Measurements from ENCODE around the gene SP8. TPM values are rescaled to one million over a fixed set of nuclear protein-coding genes. Genes with fewer than 3 reads are reported as not detected.

The SP8 gene
- total RNA-seq, 1 donor from 2014 or later: 4.3 TPM

DNA sequence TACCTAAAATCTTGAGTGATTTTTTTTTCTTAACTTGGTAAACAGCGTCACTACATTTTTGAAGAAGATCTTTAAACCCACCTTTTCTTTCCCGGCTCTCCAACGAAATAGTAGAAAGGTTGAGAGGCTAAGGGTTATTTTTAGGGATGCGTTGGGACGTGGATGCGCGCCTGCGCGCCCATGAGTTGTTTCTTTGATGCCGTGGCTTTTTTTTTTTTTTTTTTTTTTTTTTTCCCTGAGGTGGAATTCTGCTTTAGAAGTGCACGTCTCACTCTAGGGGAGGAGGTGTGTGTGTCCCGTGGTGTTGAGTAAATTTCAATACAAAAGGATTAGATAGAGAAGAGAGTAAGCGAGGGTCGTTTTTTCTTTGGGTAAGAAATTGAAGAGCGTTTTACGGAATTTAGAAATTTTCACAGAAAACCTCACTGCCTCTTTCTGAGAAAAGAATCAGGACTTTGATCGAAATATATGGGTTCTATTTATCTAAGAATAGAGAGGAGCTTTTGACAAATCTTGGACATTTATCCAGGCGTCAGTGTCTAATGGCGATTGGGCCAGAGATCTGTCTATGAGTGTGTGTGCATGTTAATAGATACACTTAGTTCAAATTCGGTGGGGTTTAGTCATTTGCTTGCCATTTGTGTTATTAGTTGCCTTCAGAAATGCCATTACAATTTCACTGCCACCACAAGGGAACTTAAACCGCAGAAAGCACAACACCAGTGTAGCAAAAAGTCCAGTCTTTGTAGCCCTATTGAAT lies 1.2 kb upstream of the SP8 start:
- peak overlapping the region; percentile 85 for H3K27ac Mint-ChIP-seq
- H3K4me1 Mint-ChIP-seq (ENCODE audit: unreplicated experiment): peaks cover 11% of the 10 kb centered on the region
- H3K27me3 Mint-ChIP-seq: peaks cover 92% of the 10 kb centered on the region
- no peak for DNase-seq (ENCODE audit: extremely low spot score, unreplicated experiment)
- peaks cover 5% of the 10 kb centered on the region for H3K36me3 Mint-ChIP-seq
- TF ChIP-seq, protein P1, sequence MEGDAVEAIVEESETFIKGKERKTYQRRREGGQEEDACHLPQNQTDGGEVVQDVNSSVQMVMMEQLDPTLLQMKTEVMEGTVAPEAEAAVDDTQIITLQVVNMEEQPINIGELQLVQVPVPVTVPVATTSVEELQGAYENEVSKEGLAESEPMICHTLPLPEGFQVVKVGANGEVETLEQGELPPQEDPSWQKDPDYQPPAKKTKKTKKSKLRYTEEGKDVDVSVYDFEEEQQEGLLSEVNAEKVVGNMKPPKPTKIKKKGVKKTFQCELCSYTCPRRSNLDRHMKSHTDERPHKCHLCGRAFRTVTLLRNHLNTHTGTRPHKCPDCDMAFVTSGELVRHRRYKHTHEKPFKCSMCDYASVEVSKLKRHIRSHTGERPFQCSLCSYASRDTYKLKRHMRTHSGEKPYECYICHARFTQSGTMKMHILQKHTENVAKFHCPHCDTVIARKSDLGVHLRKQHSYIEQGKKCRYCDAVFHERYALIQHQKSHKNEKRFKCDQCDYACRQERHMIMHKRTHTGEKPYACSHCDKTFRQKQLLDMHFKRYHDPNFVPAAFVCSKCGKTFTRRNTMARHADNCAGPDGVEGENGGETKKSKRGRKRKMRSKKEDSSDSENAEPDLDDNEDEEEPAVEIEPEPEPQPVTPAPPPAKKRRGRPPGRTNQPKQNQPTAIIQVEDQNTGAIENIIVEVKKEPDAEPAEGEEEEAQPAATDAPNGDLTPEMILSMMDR (conservative IDR thresholded peaks at IDR 0.05): no peak
- no peaks in the 10 kb centered on the region for H3K9me3 Mint-ChIP-seq
- peak overlapping the region; percentile 90 for H3K4me3 Mint-ChIP-seq

DNA sequence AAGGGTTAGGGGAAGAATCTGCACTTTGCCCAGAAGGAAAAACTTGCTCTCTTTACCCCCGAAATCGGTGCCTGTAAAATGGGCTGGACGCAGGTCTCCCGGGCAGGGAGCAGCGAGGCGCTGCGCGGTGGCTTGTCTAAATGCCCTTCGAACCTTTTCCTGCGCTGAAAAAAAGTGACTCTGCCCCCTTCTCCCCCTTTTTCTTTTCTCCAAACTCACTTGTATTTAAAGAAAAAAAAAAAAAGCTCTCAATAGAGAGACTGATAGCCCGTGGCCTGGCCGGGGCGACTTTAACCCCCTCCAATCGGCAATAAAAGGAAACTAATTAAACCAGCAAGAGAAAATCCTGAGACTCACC lies 286 bp downstream of the SP8 start:
- Mint-ChIP-seq H3K27me3 (peaks cover 91% of the 10 kb centered on the region), H3K4me1 (ENCODE audit: unreplicated experiment) (peaks cover 11% of the 10 kb centered on the region), H3K27ac (peak overlapping the region; percentile 64)

DNA sequence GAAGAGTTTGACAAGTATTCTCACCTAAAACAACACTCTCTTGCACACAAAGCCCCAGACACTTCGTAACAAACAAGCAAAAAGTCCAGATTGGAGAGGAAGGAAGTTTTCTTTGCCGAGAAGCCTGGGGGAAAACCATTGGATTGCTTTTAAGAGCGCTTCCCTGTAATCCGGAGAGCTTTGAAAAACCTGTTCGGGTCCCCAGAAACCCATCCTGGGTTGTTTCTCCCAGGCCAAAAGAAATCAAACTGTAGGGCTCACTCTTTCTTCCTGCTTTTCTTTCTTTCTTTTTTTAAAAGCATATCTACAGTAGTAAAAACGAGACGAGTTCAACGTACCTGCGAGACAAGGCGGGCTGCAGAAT lies 655 bp downstream of the SP8 start:
- Mint-ChIP-seq H3K27me3 (peaks cover 91% of the 10 kb centered on the region), H3K4me3 (peak overlapping the region; percentile 90), H3K4me1 (ENCODE audit: unreplicated experiment) (peaks cover 11% of the 10 kb centered on the region), H3K36me3 (peaks cover 5% of the 10 kb centered on the region), H3K27ac (peak overlapping the region; percentile 64), H3K9me3 (no peaks in the 10 kb centered on the region)
- TF ChIP-seq, protein P1 (conservative IDR thresholded peaks at IDR 0.05): no peak
- no peak for DNase-seq (ENCODE audit: extremely low spot score, unreplicated experiment)

More for the DNA sequence above, 286 bp downstream of the SP8 start:
- no peak for DNase-seq (ENCODE audit: extremely low spot score, unreplicated experiment)
- TF ChIP-seq, protein P1 (conservative IDR thresholded peaks at IDR 0.05): no peak
- peaks cover 5% of the 10 kb centered on the region for H3K36me3 Mint-ChIP-seq
- H3K9me3 Mint-ChIP-seq: no peaks in the 10 kb centered on the region
- peak overlapping the region; percentile 90 for H3K4me3 Mint-ChIP-seq

DNA sequence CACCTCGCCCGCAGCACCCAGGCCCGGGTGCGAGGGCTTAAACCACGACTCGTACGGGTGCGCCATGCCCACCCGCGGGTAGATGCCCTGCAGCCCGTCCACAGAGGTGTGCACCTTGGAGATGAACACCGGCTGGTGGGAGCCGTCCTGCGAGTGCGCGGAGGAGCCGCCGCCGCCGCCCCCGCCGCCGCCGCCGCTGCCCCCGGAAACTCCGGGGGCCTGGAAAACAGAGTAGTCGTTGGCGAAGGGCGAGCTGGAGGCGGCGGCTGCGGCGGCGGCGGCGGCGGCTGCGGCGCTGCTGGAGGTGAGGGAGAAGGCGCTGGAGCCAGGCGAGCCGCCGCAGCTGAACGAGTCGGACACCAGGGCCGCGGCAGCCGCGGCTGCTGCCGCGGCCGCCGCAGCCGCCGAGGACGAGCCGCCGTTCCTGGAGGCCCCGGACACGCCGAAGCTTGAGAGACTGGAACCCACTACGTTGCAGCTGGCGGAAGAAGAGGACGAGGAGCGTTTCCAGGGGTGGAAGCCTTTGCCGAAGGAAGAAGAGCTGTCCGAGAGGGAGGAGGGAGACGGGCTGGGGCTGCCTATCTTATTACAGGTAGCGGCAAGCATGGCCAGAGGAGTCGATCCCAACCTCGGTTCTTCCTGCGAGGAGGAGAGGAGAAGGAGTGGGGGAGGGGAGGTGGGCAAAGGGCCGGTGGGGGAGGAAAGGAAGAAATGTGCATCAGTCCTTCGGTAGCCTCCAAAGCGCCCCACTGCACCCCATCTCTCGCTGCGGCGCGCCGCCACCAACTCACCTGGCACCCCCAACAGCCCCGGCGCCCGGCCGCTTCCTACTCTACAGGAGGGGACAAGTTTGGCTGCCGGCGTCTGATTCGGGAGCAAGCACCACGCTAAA lies 1.3 kb downstream of the SP8 start:
- Mint-ChIP-seq H3K27ac (peak overlapping the region; percentile 64), H3K36me3 (peaks cover 5% of the 10 kb centered on the region), H3K9me3 (no peaks in the 10 kb centered on the region), H3K4me1 (ENCODE audit: unreplicated experiment) (peaks cover 11% of the 10 kb centered on the region), H3K4me3 (peak overlapping the region; percentile 90), H3K27me3 (peaks cover 91% of the 10 kb centered on the region)
- no peak for DNase-seq (ENCODE audit: extremely low spot score, unreplicated experiment)
- TF ChIP-seq, protein P1 (conservative IDR thresholded peaks at IDR 0.05): no peak

DNA sequence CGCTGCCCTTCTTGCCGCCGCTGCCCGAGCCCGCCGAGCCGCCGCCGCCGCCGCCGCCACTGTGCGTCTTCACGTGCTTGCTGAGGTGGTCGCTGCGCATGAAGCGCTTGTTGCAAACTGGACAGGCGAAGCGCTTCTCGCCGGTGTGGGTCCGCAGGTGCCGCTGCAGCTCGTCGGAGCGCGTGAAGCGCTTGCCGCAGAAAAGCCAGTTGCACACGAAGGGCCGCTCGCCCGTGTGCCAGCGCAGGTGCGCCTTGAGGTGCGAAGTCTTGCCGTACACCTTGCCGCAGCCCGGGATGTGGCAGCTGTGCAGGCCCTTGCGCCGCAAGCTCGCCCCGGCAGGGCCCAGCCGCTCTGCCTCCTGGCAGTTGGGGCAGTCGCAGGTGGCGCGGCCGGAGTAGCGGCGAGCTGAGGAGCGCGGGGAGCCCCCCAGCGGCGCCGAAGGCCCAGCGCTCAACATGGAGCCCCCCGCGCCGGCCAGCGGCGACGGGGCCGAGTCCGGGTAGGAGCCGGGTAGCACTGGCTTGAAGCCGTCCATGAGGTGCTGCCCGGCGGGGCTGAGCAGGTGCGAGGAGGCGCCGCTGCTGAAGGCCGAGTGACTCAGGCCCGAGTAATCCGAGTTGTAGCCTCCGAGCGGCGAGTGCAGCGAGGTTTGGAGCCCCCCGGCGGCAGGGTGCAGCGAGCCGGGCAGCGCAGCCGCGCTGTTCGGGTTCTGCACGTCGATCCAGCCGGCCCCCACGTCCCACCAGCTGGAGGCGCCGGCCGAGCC lies 2.1 kb downstream of the SP8 start:
- H3K27me3 Mint-ChIP-seq: peaks cover 91% of the 10 kb centered on the region

More for the DNA sequence above, 2.1 kb downstream of the SP8 start:
- DNase-seq (ENCODE audit: extremely low spot score, unreplicated experiment): peak; percentile 70
- Mint-ChIP-seq H3K4me1 (ENCODE audit: unreplicated experiment) (peaks cover 11% of the 10 kb centered on the region), H3K36me3 (peaks cover 5% of the 10 kb centered on the region), H3K4me3 (peak overlapping the region; percentile 47), H3K9me3 (no peaks in the 10 kb centered on the region), H3K27ac (no peak overlapping the region)
- TF ChIP-seq, protein P1 (conservative IDR thresholded peaks at IDR 0.05): peak; percentile 45
